Measurements from ENCODE around the gene LRRK1. TPM values are rescaled to one million over a fixed set of nuclear protein-coding genes. Genes with fewer than 3 reads are reported as not detected.

The LRRK1 gene
- total RNA-seq, 1 experiment from 2014 or later = 7.6 TPM

GRCh38 chr15:101038327-101039003 lies 119.3 kb downstream of the LRRK1 start (continued):
- TF ChIP-seq AR (CRISPR knock-in tag; IDR thresholded peaks at IDR 0.05) (no peak), RELA (CRISPR knock-in tag; IDR thresholded peaks at IDR 0.05; ENCODE audit: borderline replicate concordance) (no peak), SMAD3 (CRISPR knock-in tag; IDR thresholded peaks at IDR 0.05; ENCODE audit: borderline replicate concordance) (no peak)

- H3K36me3 Mint-ChIP-seq = peaks cover 13% of the 10 kb centered on the region
- TF ChIP-seq MLX (CRISPR knock-in tag; IDR thresholded peaks at IDR 0.05) = no peak
- TF ChIP-seq TCF7 (CRISPR knock-in tag; IDR thresholded peaks at IDR 0.05; ENCODE audit: low read depth) = no peak
- no peak for TF ChIP-seq ZNF219 (CRISPR knock-in tag; IDR thresholded peaks at IDR 0.05; ENCODE audit: borderline replicate concordance)
- TF ChIP-seq KAT7 (CRISPR knock-in tag; IDR thresholded peaks at IDR 0.05; ENCODE audit: borderline replicate concordance) = no peak
- TF ChIP-seq ARID4B (CRISPR knock-in tag; IDR thresholded peaks at IDR 0.05; ENCODE audit: borderline replicate concordance) = no peak
- TF ChIP-seq JUN (CRISPR knock-in tag; IDR thresholded peaks at IDR 0.05) = no peak
- no peak for TF ChIP-seq ZNF416 (CRISPR knock-in tag; IDR thresholded peaks at IDR 0.05)
- no peak for TF ChIP-seq IRF2 (CRISPR knock-in tag; IDR thresholded peaks at IDR 0.05; ENCODE audit: borderline replicate concordance, low read depth)
- no peak for TF ChIP-seq PREB (CRISPR knock-in tag; IDR thresholded peaks at IDR 0.05; ENCODE audit: borderline replicate concordance)
- TF ChIP-seq ATF1 (CRISPR knock-in tag; IDR thresholded peaks at IDR 0.05) = no peak
- no peak for TF ChIP-seq USF1 (CRISPR knock-in tag; IDR thresholded peaks at IDR 0.05)
- no peak for TF ChIP-seq RORB (CRISPR knock-in tag; IDR thresholded peaks at IDR 0.05)
- TF ChIP-seq FOXP1 (CRISPR knock-in tag; IDR thresholded peaks at IDR 0.05; ENCODE audit: borderline replicate concordance) = no peak
- no peak for TF ChIP-seq ZBTB43 (CRISPR knock-in tag; IDR thresholded peaks at IDR 0.05)
- no peak for TF ChIP-seq ATF3 (CRISPR knock-in tag; conservative IDR thresholded peaks at IDR 0.05)
- H3K27ac Mint-ChIP-seq = no peak overlapping the region
- POLR2A ChIA-PET = no interaction called here
- ATAC-seq (no peak), DNase-seq (ENCODE audit: low spot score) (no peak)
- H3K9me3 Mint-ChIP-seq = peaks cover 30% of the 10 kb centered on the region
- CTCF ChIA-PET = no interaction called here
- no peaks in the 10 kb centered on the region for H3K27me3 Mint-ChIP-seq (ENCODE audit: low read depth)
- H3K4me1 Mint-ChIP-seq = peaks cover 7% of the 10 kb centered on the region
- no peak overlapping the region for H3K4me3 Mint-ChIP-seq
These were observed 120.3 kb downstream of the LRRK1 start for GRCh38 chr15:101039461-101039860.

Data from WTC11 (cell line).